NCI-H1417 treated with DMSO at 0.1 percent for 48 hours (cell line): ENCODE measurements around the gene SUPT4H1.
"Not testable (repeated sequence)": the region's sequence is repeated elsewhere in the genome, so short reads cannot be mapped to it uniquely, and the experiment has no call there.

Experiments
- DNase-seq: peaks from one replicate; lab custom pipeline; 2025; lab: John Stamatoyannopoulos, UW

SUPT4H1 gene

GRCh38 chr17:58351831-58352595 is at the start of gene SUPT4H1:
Gene SUPT4H1, minus strand, starts transcription at chr17:58352201. Its CDS starts 66 bp downstream, at chr17:58352135.
- DNase-seq: peak; percentile 81

- no peak for DNase-seq
These were observed 49.3 kb upstream of the SUPT4H1 start for GRCh38 chr17:58401287-58401686.

- DNase-seq: no peak
These were observed 48.8 kb upstream of the SUPT4H1 start for GRCh38 chr17:58400826-58401225.

DNA sequence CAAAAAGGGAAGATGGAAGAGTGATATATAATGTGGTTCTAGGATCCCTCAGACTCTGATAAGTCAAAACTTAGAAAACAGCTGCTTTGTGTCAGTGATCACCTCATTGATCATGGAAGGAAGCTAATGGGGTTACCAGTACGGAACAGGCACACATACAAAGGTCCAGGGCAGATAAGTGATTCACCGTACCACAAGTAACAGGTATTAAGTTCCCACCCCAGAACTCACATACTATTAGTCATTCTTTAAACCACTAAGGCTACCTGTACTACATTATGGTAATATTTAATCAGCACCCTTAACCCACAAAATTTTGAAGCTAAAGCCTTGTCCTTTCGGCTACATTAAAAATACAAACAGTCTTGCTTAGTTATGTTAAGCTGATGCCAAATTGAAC is 48.0 kb upstream of the SUPT4H1 start:
- no peak for DNase-seq

GRCh38 chr17:58398574-58399266 is 46.7 kb upstream of the SUPT4H1 start:
- peak; percentile 50 for DNase-seq

DNA sequence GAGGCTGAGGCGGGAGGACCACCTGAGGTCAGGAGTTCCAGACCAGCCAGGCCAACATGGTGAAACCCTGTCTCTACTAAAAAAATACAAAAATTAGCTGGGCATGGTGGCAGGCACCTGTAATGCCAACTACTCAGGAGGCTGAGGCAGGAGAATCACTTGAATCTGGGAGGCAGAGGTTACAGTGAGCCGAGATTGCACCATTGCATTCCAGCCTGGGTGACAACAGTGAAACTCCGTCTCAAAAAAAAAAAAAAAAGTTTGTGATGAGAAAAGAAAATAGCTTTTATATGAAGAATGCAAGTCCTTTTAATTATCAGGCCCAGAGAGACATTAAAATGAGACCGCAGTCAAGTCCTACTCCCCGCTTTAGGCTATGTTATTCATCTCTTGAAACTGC is 45.4 kb upstream of the SUPT4H1 start:
- DNase-seq: not testable (repeated sequence)

- no peak for DNase-seq
These were observed 44.2 kb upstream of the SUPT4H1 start for GRCh38 chr17:58396173-58396572.

GRCh38 chr17:58394534-58395223 is 42.7 kb upstream of the SUPT4H1 start:
- DNase-seq: no peak

GRCh38 chr17:58391302-58391984 is 39.4 kb upstream of the SUPT4H1 start:
- peak; percentile 58 for DNase-seq

- no peak for DNase-seq
These were observed 38.9 kb upstream of the SUPT4H1 start for GRCh38 chr17:58390884-58391283.

- no peak for DNase-seq
These were observed 36.5 kb upstream of the SUPT4H1 start for GRCh38 chr17:58388302-58389190.

- DNase-seq: no peak
These were observed 35.8 kb upstream of the SUPT4H1 start for GRCh38 chr17:58387834-58388233.

DNA sequence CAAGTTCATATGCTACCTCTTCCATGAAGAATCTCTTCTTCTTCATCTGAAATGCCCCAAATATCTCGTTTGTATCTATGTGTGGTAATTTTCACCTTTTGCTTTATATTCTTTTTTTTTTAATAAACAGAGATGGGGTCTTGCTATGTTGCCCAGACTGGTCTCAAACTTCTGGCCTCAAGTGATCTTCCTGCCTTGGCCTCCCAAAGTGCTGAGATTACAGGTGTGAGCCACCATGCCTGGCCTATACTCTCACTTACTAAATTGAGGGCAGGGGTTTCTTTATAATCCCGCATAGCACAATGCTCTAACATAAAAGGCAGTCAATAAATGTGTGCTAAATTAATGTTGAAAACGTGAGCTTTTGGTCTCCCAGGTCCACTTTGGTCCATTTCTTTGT is 34.7 kb upstream of the SUPT4H1 start:
- no peak for DNase-seq

DNA sequence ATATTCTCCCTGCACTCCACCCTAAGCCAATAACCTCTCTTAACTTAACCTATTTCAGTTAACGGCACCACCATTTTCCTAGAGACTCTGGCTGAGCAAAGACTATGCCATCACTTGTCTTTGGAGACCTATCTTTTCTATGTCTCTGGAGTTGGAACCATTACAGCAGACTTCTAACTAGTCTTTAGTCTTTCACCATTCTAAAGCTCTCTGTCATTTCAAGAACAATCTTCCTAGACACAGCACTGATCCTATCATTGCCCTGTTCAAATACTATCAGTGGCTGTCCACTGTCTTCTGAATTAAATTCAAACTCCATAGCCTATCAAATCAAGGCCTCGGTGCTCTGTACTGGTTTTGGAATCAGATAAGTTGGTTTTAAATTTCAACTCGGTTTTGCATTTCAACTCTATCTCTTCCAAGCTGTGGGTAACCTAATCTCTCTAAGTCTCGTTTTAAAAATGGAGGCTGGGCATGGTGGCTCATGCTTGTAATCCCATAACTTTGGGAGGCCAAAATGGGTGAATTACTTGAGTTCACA is 33.4 kb upstream of the SUPT4H1 start:
- DNase-seq: no peak

GRCh38 chr17:58384897-58385296 is 32.9 kb upstream of the SUPT4H1 start:
- no peak for DNase-seq

GRCh38 chr17:58383892-58384462 is 32.0 kb upstream of the SUPT4H1 start:
- DNase-seq: no peak

DNA sequence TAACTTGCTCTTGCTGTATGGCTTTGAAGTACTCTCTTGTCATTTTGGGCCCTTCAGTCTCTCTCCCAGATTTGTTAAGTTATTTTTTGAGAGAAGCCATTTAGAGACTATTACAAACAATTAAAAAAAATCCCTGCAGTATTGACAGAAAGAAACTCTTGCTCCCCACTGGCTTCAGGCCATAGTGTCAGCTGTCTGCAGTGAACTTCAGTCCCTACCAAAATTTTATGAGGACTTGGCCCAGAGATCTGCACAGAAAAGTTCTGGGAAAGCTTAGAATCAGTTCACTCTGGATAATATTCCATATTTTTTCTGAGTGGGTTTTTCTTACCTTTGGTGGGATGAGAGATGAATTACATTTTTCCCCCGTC is 30.9 kb upstream of the SUPT4H1 start:
- no peak for DNase-seq

GRCh38 chr17:58382108-58382871 is 30.3 kb upstream of the SUPT4H1 start:
- DNase-seq: no peak

GRCh38 chr17:58381124-58382035 is 29.4 kb upstream of the SUPT4H1 start:
- no peak for DNase-seq
